Fibroblast of villous mesenchyme (primary cell): ENCODE data around the gene WNT11. TPM values are rescaled to one million over a fixed set of nuclear protein-coding genes. Genes with fewer than 3 reads are reported as not detected.

ENCODE experiments used
- DNase-seq: peaks from one replicate; pipeline ENCODE4 v3.0.0-alpha.2; 2010; ENCODE audit warnings: low read depth
- H3K4me3 ChIP-seq: 2 replicates; pipeline ENCODE4 v1.5.1; 2011; ENCODE audit warnings: low read depth, mild to moderate bottlenecking, low read length
- CTCF ChIP-seq: IDR thresholded peaks from 2 replicates; pipeline ENCODE4 v1.5.1; 2012; ENCODE audit warnings: low read depth, mild to moderate bottlenecking, low read length; ENCODE audit not compliant: insufficient read depth
- total RNA-seq: library from RNA; depleted of rRNA; stranded (reverse); fragments of >200 nt; gene quantifications from 2 replicates; pipeline ENCODE4 v1.2.3, GENCODE V29; 2012

The WNT11 gene
- total RNA-seq, 1 donor: not detected

- no peak for TF ChIP-seq CTCF
- DNase-seq: no peak
- no peak overlapping the region for H3K4me3 ChIP-seq
Observed at GRCh38 chr11:76179147-76179546, 27.2 kb downstream of the WNT11 start.

GRCh38 chr11:76177250-76177686 lies 29.0 kb downstream of the WNT11 start:
- TF ChIP-seq CTCF: no peak
- DNase-seq: no peak
- no peak overlapping the region for H3K4me3 ChIP-seq

- no peak overlapping the region for H3K4me3 ChIP-seq
- TF ChIP-seq CTCF: no peak
- DNase-seq: no peak
Observed at GRCh38 chr11:76176463-76176862, 29.8 kb downstream of the WNT11 start.

- no peak overlapping the region for H3K4me3 ChIP-seq
- no peak for TF ChIP-seq CTCF
- DNase-seq: peak; percentile 4
Observed at GRCh38 chr11:76175783-76176182, 30.5 kb downstream of the WNT11 start.

- H3K4me3 ChIP-seq: no peak overlapping the region
- TF ChIP-seq CTCF: no peak
- no peak for DNase-seq
Observed at GRCh38 chr11:76174330-76174729, 32.0 kb downstream of the WNT11 start.

- no peak for DNase-seq
- TF ChIP-seq CTCF: no peak
Observed at GRCh38 chr11:76173663-76174062, 32.6 kb downstream of the WNT11 start.

GRCh38 chr11:76172583-76172982 lies 33.7 kb downstream of the WNT11 start:
- TF ChIP-seq CTCF: no peak
- no peak overlapping the region for H3K4me3 ChIP-seq
- no peak for DNase-seq

More at GRCh38 chr11:76173663-76174062, 32.6 kb downstream of the WNT11 start:
- H3K4me3 ChIP-seq: no peak overlapping the region
